ENCODE results near the gene TBC1D17.

- TF ChIP-seq CTCF (IDR thresholded peaks at IDR 0.05): no peak
- TF ChIP-seq EP300 (IDR thresholded peaks at IDR 0.05): no peak
Measured at GRCh38 chr19:49861107-49861506, 16.4 kb upstream of the TBC1D17 start.
